Measurements from ENCODE around the gene IGSF8. TPM values are rescaled to one million over a fixed set of nuclear protein-coding genes. Genes with fewer than 3 reads are reported as not detected.
"Not testable (repeated sequence)": the region's sequence is repeated elsewhere in the genome, so short reads cannot be mapped to it uniquely, and the experiment has no call there.

The IGSF8 gene
- total RNA-seq, 6 experiments from 2014 or later = 9.6 to 12.9 (median 11.2) TPM

DNA sequence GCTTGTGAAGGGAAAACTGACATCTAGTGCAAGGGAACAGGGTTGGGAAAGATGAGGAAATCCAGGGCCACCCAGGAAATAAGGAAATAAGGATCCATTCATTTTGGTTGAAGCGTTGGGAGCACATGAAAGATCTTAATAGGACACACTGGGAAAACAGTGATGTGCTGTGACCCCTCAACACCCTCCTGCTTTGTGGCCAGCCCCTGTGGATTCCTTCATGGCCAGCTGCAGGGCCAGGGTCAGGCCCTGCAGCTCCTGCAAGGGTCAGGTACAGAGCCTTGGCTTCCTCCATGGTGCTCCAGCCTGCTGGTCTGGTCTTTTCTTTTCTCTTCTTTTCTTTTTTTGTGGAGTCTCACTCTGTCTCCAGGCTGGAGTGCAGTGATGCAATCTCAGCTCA is 47.8 kb downstream of the IGSF8 start:
- TF ChIP-seq, protein P1, sequence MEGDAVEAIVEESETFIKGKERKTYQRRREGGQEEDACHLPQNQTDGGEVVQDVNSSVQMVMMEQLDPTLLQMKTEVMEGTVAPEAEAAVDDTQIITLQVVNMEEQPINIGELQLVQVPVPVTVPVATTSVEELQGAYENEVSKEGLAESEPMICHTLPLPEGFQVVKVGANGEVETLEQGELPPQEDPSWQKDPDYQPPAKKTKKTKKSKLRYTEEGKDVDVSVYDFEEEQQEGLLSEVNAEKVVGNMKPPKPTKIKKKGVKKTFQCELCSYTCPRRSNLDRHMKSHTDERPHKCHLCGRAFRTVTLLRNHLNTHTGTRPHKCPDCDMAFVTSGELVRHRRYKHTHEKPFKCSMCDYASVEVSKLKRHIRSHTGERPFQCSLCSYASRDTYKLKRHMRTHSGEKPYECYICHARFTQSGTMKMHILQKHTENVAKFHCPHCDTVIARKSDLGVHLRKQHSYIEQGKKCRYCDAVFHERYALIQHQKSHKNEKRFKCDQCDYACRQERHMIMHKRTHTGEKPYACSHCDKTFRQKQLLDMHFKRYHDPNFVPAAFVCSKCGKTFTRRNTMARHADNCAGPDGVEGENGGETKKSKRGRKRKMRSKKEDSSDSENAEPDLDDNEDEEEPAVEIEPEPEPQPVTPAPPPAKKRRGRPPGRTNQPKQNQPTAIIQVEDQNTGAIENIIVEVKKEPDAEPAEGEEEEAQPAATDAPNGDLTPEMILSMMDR (IDR thresholded peaks at IDR 0.05) = no peak
- DNase-seq = no peak
- Mint-ChIP-seq H3K9me3 (no peaks in the 10 kb centered on the region), H3K4me3 (no peak overlapping the region), H3K36me3 (ENCODE audit: low read depth) (no peaks in the 10 kb centered on the region), H3K27ac (no peak overlapping the region), H3K27me3 (ENCODE audit: insufficient read depth) (peaks cover 48% of the 10 kb centered on the region), H3K4me1 (ENCODE audit: low read depth) (peaks cover 15% of the 10 kb centered on the region)

- not testable (repeated sequence) for H3K4me3 Mint-ChIP-seq; H3K9me3 Mint-ChIP-seq; DNase-seq; H3K27ac Mint-ChIP-seq; H3K36me3 Mint-ChIP-seq (ENCODE audit: low read depth)
- Mint-ChIP-seq H3K4me1 (ENCODE audit: low read depth) (peaks cover 15% of the 10 kb centered on the region), H3K27me3 (ENCODE audit: insufficient read depth) (peaks cover 47% of the 10 kb centered on the region)
Measured at GRCh38 chr1:160050182-160050581, 48.2 kb downstream of the IGSF8 start.

GRCh38 chr1:160049101-160049500 is 49.3 kb downstream of the IGSF8 start:
- H3K9me3 Mint-ChIP-seq = no peaks in the 10 kb centered on the region
- H3K27me3 Mint-ChIP-seq (ENCODE audit: insufficient read depth) = peaks cover 40% of the 10 kb centered on the region
- peaks cover 15% of the 10 kb centered on the region for H3K4me1 Mint-ChIP-seq (ENCODE audit: low read depth)
- no peaks in the 10 kb centered on the region for H3K36me3 Mint-ChIP-seq (ENCODE audit: low read depth)
- no peak for DNase-seq
- TF ChIP-seq, protein P1 (IDR thresholded peaks at IDR 0.05) = no peak
- H3K27ac Mint-ChIP-seq = no peak overlapping the region
- H3K4me3 Mint-ChIP-seq = no peak overlapping the region

DNA sequence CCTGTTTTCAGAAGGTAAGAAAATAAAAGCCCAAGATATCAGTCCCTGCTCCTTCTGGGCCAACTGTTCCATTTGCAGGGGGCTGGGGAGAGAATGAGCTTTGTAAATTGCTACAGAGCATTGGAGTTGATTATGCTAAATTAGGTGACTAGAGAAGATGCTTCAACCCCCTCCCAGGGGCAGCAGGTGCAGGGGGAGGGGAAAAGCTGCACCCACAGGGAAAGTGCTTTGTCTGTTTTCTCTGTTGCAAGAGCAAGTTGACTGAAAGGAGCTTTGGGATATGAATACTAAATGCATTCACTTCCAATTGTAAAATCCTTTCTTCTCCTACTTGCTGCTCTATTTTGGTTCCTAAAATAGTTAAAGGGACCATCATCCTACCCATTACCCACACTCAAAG is 50.1 kb downstream of the IGSF8 start:
- TF ChIP-seq, protein P1 (IDR thresholded peaks at IDR 0.05) = no peak
- Mint-ChIP-seq H3K27ac (no peak overlapping the region), H3K36me3 (ENCODE audit: low read depth) (no peaks in the 10 kb centered on the region), H3K4me1 (ENCODE audit: low read depth) (peaks cover 15% of the 10 kb centered on the region), H3K4me3 (no peak overlapping the region), H3K9me3 (no peaks in the 10 kb centered on the region), H3K27me3 (ENCODE audit: insufficient read depth) (peaks cover 32% of the 10 kb centered on the region)
- no peak for DNase-seq

- H3K36me3 Mint-ChIP-seq (ENCODE audit: low read depth) = no peaks in the 10 kb centered on the region
- TF ChIP-seq, protein P1 (IDR thresholded peaks at IDR 0.05) = no peak
- H3K27ac Mint-ChIP-seq = no peak overlapping the region
- no peaks in the 10 kb centered on the region for H3K9me3 Mint-ChIP-seq
- peak overlapping the region; percentile 71 for H3K4me3 Mint-ChIP-seq
- DNase-seq = no peak
- peaks cover 32% of the 10 kb centered on the region for H3K27me3 Mint-ChIP-seq (ENCODE audit: insufficient read depth)
- H3K4me1 Mint-ChIP-seq (ENCODE audit: low read depth) = peaks cover 15% of the 10 kb centered on the region
Measured at GRCh38 chr1:160047111-160047991, 51.1 kb downstream of the IGSF8 start.

- Mint-ChIP-seq H3K4me1 (ENCODE audit: low read depth) (peaks cover 15% of the 10 kb centered on the region), H3K9me3 (no peaks in the 10 kb centered on the region), H3K27ac (no peak overlapping the region), H3K27me3 (ENCODE audit: insufficient read depth) (peaks cover 27% of the 10 kb centered on the region), H3K4me3 (peak overlapping the region; percentile 71), H3K36me3 (ENCODE audit: low read depth) (no peaks in the 10 kb centered on the region)
- TF ChIP-seq, protein P1 (IDR thresholded peaks at IDR 0.05) = peak; percentile 86
- peak; percentile 29 for DNase-seq
Measured at GRCh38 chr1:160046494-160047110, 51.8 kb downstream of the IGSF8 start.
